ENCODE data around the gene PDE4D. TPM values are rescaled to one million over a fixed set of nuclear protein-coding genes. Genes with fewer than 3 reads are reported as not detected.
"Not testable (repeated sequence)": the region's sequence is repeated elsewhere in the genome, so short reads cannot be mapped to it uniquely, and the experiment has no call there.

PDE4D gene
- total RNA-seq, 1 donor from 2014 or later = 28.2 TPM

GRCh38 chr5:59390989-59391388 is 502.5 kb downstream of the PDE4D start:
- intact Hi-C loops (cut with micrococcal nuclease) = loop anchor here (1.0 to 5.0 kb wide), 5 partner anchors 116 to 1276 kb away; no protein-coding TSS in a partner anchor

DNA sequence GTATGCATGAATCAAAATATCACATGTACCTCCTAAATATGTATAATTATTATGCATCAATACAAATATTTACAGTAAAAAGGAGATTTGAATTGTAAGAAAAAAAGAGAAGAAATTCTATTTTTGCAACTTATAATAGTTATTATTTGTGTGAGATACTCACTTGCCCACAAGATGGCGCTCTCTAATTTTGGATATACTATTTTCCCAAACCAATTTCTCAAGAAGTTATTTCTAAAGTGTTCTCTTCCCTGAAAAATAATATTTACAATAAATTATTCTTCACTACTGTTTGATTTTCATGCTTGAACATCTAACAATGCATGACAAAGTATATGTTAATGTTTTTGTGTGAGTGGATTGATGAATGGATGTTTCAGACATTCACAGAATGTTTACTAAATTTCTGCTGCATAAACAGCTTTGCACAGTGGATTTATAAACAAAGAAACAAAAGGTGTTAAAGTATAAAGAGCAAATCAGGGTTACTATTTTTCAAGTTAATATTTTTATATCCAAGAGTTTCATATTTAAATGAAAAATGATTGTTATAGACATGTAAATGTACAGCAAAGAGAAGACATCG is 503.4 kb downstream of the PDE4D start:
- no peaks in the 10 kb centered on the region for H3K27me3 Mint-ChIP-seq
- H3K36me3 Mint-ChIP-seq (ENCODE audit: low read depth) = no peaks in the 10 kb centered on the region
- CTCF ChIA-PET = interaction anchor here (1.0 to 7.3 kb wide), 9 partner anchors 9 to 1279 kb away, joined by 3 to 66 read pairs (median 5); no protein-coding TSS in a partner anchor
- peak; percentile 75 for TF ChIP-seq CTCF (IDR thresholded peaks at IDR 0.05)
- POLR2A ChIA-PET = no interaction called here
- H3K4me1 Mint-ChIP-seq = peaks cover 14% of the 10 kb centered on the region
- no peak for ATAC-seq (ENCODE audit: low read depth)
- no peak for DNase-seq
- intact Hi-C loops (cut with micrococcal nuclease) = loop anchor here (1.0 to 5.0 kb wide), 5 partner anchors 117 to 1277 kb away; no protein-coding TSS in a partner anchor
- no peaks in the 10 kb centered on the region for H3K9me3 Mint-ChIP-seq
- no peak overlapping the region for H3K4me3 Mint-ChIP-seq
- no peak overlapping the region for H3K27ac Mint-ChIP-seq

More at GRCh38 chr5:59390989-59391388, 502.5 kb downstream of the PDE4D start:
- Mint-ChIP-seq H3K27ac (peak overlapping the region; percentile 5), H3K9me3 (no peaks in the 10 kb centered on the region), H3K4me3 (no peak overlapping the region), H3K27me3 (no peaks in the 10 kb centered on the region), H3K36me3 (ENCODE audit: low read depth) (no peaks in the 10 kb centered on the region), H3K4me1 (peaks cover 14% of the 10 kb centered on the region)
- TF ChIP-seq CTCF (IDR thresholded peaks at IDR 0.05) = no peak
- DNase-seq (no peak), ATAC-seq (ENCODE audit: low read depth) (no peak)
- ChIA-PET POLR2A (no interaction called here), CTCF (interaction anchor here (1.0 to 7.3 kb wide), 9 partner anchors 9 to 1278 kb away, joined by 3 to 66 read pairs (median 5); no protein-coding TSS in a partner anchor)

GRCh38 chr5:59387127-59387526 is 506.4 kb downstream of the PDE4D start:
- Mint-ChIP-seq H3K27ac (no peak overlapping the region), H3K4me1 (peaks cover 5% of the 10 kb centered on the region), H3K36me3 (ENCODE audit: low read depth) (no peaks in the 10 kb centered on the region), H3K9me3 (no peaks in the 10 kb centered on the region), H3K4me3 (no peak overlapping the region), H3K27me3 (no peaks in the 10 kb centered on the region)
- ATAC-seq (ENCODE audit: low read depth) (no peak), DNase-seq (no peak)
- intact Hi-C loops (cut with micrococcal nuclease) = no loop called here
- no peak for TF ChIP-seq CTCF (IDR thresholded peaks at IDR 0.05)
- ChIA-PET POLR2A (no interaction called here), CTCF (interaction anchor here (2.2 to 7.3 kb wide), 2 partner anchors 286 to 414 kb away, joined by 10 to 50 read pairs; no protein-coding TSS in a partner anchor)

GRCh38 chr5:59385700-59386099 is 507.8 kb downstream of the PDE4D start:
- ATAC-seq (ENCODE audit: low read depth) (no peak), DNase-seq (no peak)
- intact Hi-C loops (cut with micrococcal nuclease) = no loop called here
- Mint-ChIP-seq H3K4me3 (no peak overlapping the region), H3K27ac (no peak overlapping the region), H3K27me3 (no peaks in the 10 kb centered on the region), H3K9me3 (no peaks in the 10 kb centered on the region), H3K36me3 (ENCODE audit: low read depth) (no peaks in the 10 kb centered on the region), H3K4me1 (peaks cover under 1% of the 10 kb centered on the region)
- ChIA-PET POLR2A (no interaction called here), CTCF (interaction anchor here (2.2 to 7.3 kb wide), 2 partner anchors 287 to 415 kb away, joined by 10 to 50 read pairs; no protein-coding TSS in a partner anchor)
- no peak for TF ChIP-seq CTCF (IDR thresholded peaks at IDR 0.05)

GRCh38 chr5:59380350-59380951 is 513.1 kb downstream of the PDE4D start:
- H3K4me1 Mint-ChIP-seq = peaks cover 4% of the 10 kb centered on the region
- POLR2A ChIA-PET = interaction anchor here (0.7 kb wide), 1 partner anchor 411 kb away, joined by 3 read pairs; no protein-coding TSS in a partner anchor
- TF ChIP-seq CTCF (IDR thresholded peaks at IDR 0.05) = no peak
- DNase-seq = no peak
- CTCF ChIA-PET = interaction anchor here (0.7 to 2.9 kb wide), 21 partner anchors 9 to 494 kb away, joined by 3 to 75 read pairs (median 4); no protein-coding TSS in a partner anchor
- intact Hi-C loops (cut with micrococcal nuclease) = loop anchor here (1.0 to 2.0 kb wide), 5 partner anchors 162 to 494 kb away; no protein-coding TSS in a partner anchor
- H3K36me3 Mint-ChIP-seq (ENCODE audit: low read depth) = peaks cover 8% of the 10 kb centered on the region
- H3K27me3 Mint-ChIP-seq = no peaks in the 10 kb centered on the region
- peaks cover 8% of the 10 kb centered on the region for H3K9me3 Mint-ChIP-seq
- ATAC-seq (ENCODE audit: low read depth) = peak; percentile 52
- H3K4me3 Mint-ChIP-seq = no peak overlapping the region
- no peak overlapping the region for H3K27ac Mint-ChIP-seq

GRCh38 chr5:59374036-59374435 is 519.5 kb downstream of the PDE4D start:
- Mint-ChIP-seq H3K9me3 (peaks cover 32% of the 10 kb centered on the region), H3K36me3 (ENCODE audit: low read depth) (peaks cover 24% of the 10 kb centered on the region)
- DNase-seq; intact Hi-C loops (cut with micrococcal nuclease); H3K27ac Mint-ChIP-seq; ATAC-seq (ENCODE audit: low read depth); CTCF ChIA-PET; H3K4me3 Mint-ChIP-seq; POLR2A ChIA-PET; H3K27me3 Mint-ChIP-seq; H3K4me1 Mint-ChIP-seq: not testable (repeated sequence)
